Gastrocnemius medialis (tissue), 4 donors: ENCODE results near the gene WFDC5. TPM values are rescaled to one million over a fixed set of nuclear protein-coding genes. Genes with fewer than 3 reads are reported as not detected.

Source experiments
- ATAC-seq, 2 donors: fragments of 150-250 bp; one replicate each; pipeline ENCODE4 v1.9.1; 2016
- DNase-seq, 2 donors: peaks; one replicate each; pipeline ENCODE4 v3.0.0-alpha.2; 2019
- H3K27ac ChIP-seq, 4 donors: fragments of 200-600 bp; sonication (generic); 1 replicate in 1 of 4; 2 replicates in 3 of 4; pipeline ENCODE4 v1.5.1; 2016 to 2018; ENCODE audit warnings: mild to moderate bottlenecking in 2 of 4, moderate library complexity in 1 of 4
- H3K27me3 ChIP-seq, 3 donors: fragments of 200-600 bp; sonication (generic) in 2 of 3; 1 replicate in 1 of 3; 2 replicates in 2 of 3; pipeline versions ENCODE4 v1.5.1 to v1.6.0; 2016 to 2019; ENCODE audit warnings: mild to moderate bottlenecking in 1 of 3, moderate library complexity in 1 of 3
- H3K36me3 ChIP-seq, 2 donors: fragments of 200-600 bp; sonication (generic) in 1 of 2; one replicate each; pipeline ENCODE4 v1.5.1; 2017 to 2018
- H3K4me1 ChIP-seq, 2 donors: fragments of 200-600 bp; sonication (generic) in 1 of 2; one replicate each; pipeline ENCODE4 v1.5.1; 2016 to 2017; ENCODE audit warnings: mild to moderate bottlenecking in 2 of 2
- H3K4me3 ChIP-seq, 4 donors: fragments of 200-600 bp; sonication (generic) in 3 of 4; 1 replicate in 1 of 4; 2 replicates in 3 of 4; pipeline ENCODE4 v1.5.1; 2016 to 2019; ENCODE audit warnings: mild to moderate bottlenecking in 2 of 4
- H3K9me3 ChIP-seq, 3 donors: fragments of 200-600 bp; sonication (generic) in 2 of 3; 1 replicate in 1 of 3; 2 replicates in 2 of 3; pipeline ENCODE4 v1.5.1; 2016 to 2019
- CTCF ChIP-seq, 5 experiments: fragments of 450-650 bp in 3 of 5; fragments of 200-600 bp in 2 of 5; sonication (generic) in 2 of 5; IDR thresholded peaks in 4 of 5; conservative IDR thresholded peaks in 1 of 5; 1 replicate in 4 of 5; 2 replicates in 1 of 5; pipeline ENCODE4 v1.5.1; 2016 to 2019; ENCODE audit warnings: antibody characterized with exemption in 5 of 5, mild to moderate bottlenecking in 3 of 5, moderate library complexity in 3 of 5
- POLR2A ChIP-seq, 2 donors: fragments of 450-650 bp; IDR thresholded peaks; one replicate each; pipeline ENCODE4 v1.6.1; 2017; ENCODE audit warnings: antibody characterized with exemption in 2 of 2, mild to moderate bottlenecking in 2 of 2, moderate library complexity in 2 of 2
- in situ Hi-C, 4 donors: fragments of 200-750 bp; cut with MboI; loops; one replicate each; pipeline versions ENCODE4 v1.15.0 to v1.8.0; 2017; ENCODE audit warnings: low sequenced_read_pairs in 4 of 4
- intact Hi-C: fragments of 100-400 bp; cut with DNase I; formaldehyde crosslinking; loops from one replicate; pipeline ENCODE4 v1.15.1; 2023; ENCODE audit warnings: low total_unique reads
- total RNA-seq, 4 donors: library from RNA; depleted of rRNA; stranded (reverse); fragments of >200 nt; gene quantifications; one replicate each; pipeline versions ENCODE4 v1.1.0 to v1.2.3, GENCODE V29; 2016

WFDC5 gene
- total RNA-seq, 4 donors from 2014 or later, result not detected

- in situ Hi-C loops, result no loop called here
- peaks cover 0 to 10% (median 0%) of the 10 kb centered on the region in 3 donors for H3K27me3 ChIP-seq
Observed at GRCh38 chr20:45111799-45112471, 3.0 kb downstream of the WFDC5 start.

GRCh38 chr20:45111285-45111684 is 3.7 kb downstream of the WFDC5 start:
- TF ChIP-seq POLR2A (IDR thresholded peaks at IDR 0.05) (no peak), CTCF (IDR thresholded peaks at IDR 0.05 in 4 of 5, conservative IDR thresholded peaks at IDR 0.05 in 1 of 5) (no peak)
- no peak overlapping the region for H3K4me3 ChIP-seq
- peaks cover 0 to 7% (median 0%) of the 10 kb centered on the region in 3 donors for H3K27me3 ChIP-seq
- no peaks in the 10 kb centered on the region for H3K36me3 ChIP-seq
- H3K27ac ChIP-seq, result no peak overlapping the region
- in situ Hi-C loops, result no loop called here
- no peaks in the 10 kb centered on the region for H3K9me3 ChIP-seq
- ATAC-seq (no peak), DNase-seq (no peak)
- intact Hi-C loops, result no loop called here
- no peaks in the 10 kb centered on the region for H3K4me1 ChIP-seq

More at GRCh38 chr20:45111799-45112471, 3.0 kb downstream of the WFDC5 start:
- DNase-seq (no peak), ATAC-seq (no peak)
- TF ChIP-seq CTCF (IDR thresholded peaks at IDR 0.05 in 4 of 5, conservative IDR thresholded peaks at IDR 0.05 in 1 of 5) (peak in 2 of 5 experiments; percentile 26 to 45), POLR2A (IDR thresholded peaks at IDR 0.05) (no peak)
- Histone ChIP-seq H3K27ac (no peak overlapping the region), H3K4me3 (no peak overlapping the region), H3K36me3 (no peaks in the 10 kb centered on the region), H3K9me3 (no peaks in the 10 kb centered on the region), H3K4me1 (no peaks in the 10 kb centered on the region)
- intact Hi-C loops, result no loop called here

- in situ Hi-C loops, result no loop called here
- intact Hi-C loops, result no loop called here
- Histone ChIP-seq H3K9me3 (no peaks in the 10 kb centered on the region), H3K27me3 (peaks cover 0 to 12% (median 0%) of the 10 kb centered on the region in 3 donors), H3K4me3 (no peak overlapping the region), H3K4me1 (no peaks in the 10 kb centered on the region), H3K36me3 (no peaks in the 10 kb centered on the region), H3K27ac (no peak overlapping the region)
- ATAC-seq (no peak), DNase-seq (no peak)
- TF ChIP-seq POLR2A (IDR thresholded peaks at IDR 0.05) (no peak), CTCF (IDR thresholded peaks at IDR 0.05 in 4 of 5, conservative IDR thresholded peaks at IDR 0.05 in 1 of 5) (no peak)
Observed at GRCh38 chr20:45110301-45110700, 4.7 kb downstream of the WFDC5 start.

GRCh38 chr20:45109634-45110033 is 5.3 kb downstream of the WFDC5 start:
- Histone ChIP-seq H3K27me3 (peaks cover 0 to 12% (median 0%) of the 10 kb centered on the region in 3 donors), H3K4me3 (no peak overlapping the region), H3K4me1 (no peaks in the 10 kb centered on the region), H3K36me3 (no peaks in the 10 kb centered on the region), H3K27ac (no peak overlapping the region), H3K9me3 (no peaks in the 10 kb centered on the region)
- ATAC-seq (no peak), DNase-seq (no peak)
- intact Hi-C loops, result no loop called here
- in situ Hi-C loops, result no loop called here
- no peak for TF ChIP-seq POLR2A (IDR thresholded peaks at IDR 0.05)
- TF ChIP-seq CTCF (IDR thresholded peaks at IDR 0.05 in 4 of 5, conservative IDR thresholded peaks at IDR 0.05 in 1 of 5), result no peak
